H1 (cell line): ENCODE measurements around the gene RIN1. TPM values are rescaled to one million over a fixed set of nuclear protein-coding genes. Genes with fewer than 3 reads are reported as not detected.

Experiments
- CTCF ChIA-PET: fragments of 300-600 bp; sonication (Branson Sonifier 250); formaldehyde crosslinking; loops from one replicate; lab custom pipeline; 2021; ENCODE audit not compliant: partially characterized antibody; lab: Charles Lee
- POLR2A ChIA-PET: fragments of 300-600 bp; sonication (Branson Sonifier 250); formaldehyde crosslinking; loops from one replicate; lab custom pipeline; 2021; ENCODE audit warnings: inconsistent platforms; ENCODE audit not compliant: partially characterized antibody; lab: Charles Lee
- DNase-seq, 2 experiments: peaks; one replicate each; pipeline versions ENCODE4 v3.0.0 to v3.0.0-alpha.2; 2010 to 2022; ENCODE audit warnings: low spot score in 2 of 2, low read depth in 1 of 2, mixed read lengths in 1 of 2
- FAIRE-seq: peaks from 2 replicates; lab custom pipeline; 2011; peaks lifted over from hg19 to GRCh38; lab: Jason Lieb, UNC
- H2AFZ ChIP-seq: 2 replicates; pipeline ENCODE4 v1.8.1; 2012; ENCODE audit warnings: low read length, inconsistent platforms
- H2AK5ac ChIP-seq: 2 replicates; pipeline ENCODE4 v1.6.1; 2013; ENCODE audit warnings: low read depth, low read length
- H2BK120ac ChIP-seq: replicated peaks from 2 replicates; pipeline ENCODE3; 2013; ENCODE audit warnings: low read depth, low read length, inconsistent platforms
- H2BK12ac ChIP-seq: 2 replicates; pipeline ENCODE4 v1.6.1; 2013; ENCODE audit warnings: low read depth, low read length
- H2BK15ac ChIP-seq: 2 replicates; pipeline ENCODE4 v1.6.1; 2013; ENCODE audit warnings: low read length
- H2BK20ac ChIP-seq: 2 replicates; pipeline ENCODE4 v1.6.1; 2013; ENCODE audit warnings: low read length
- H2BK5ac ChIP-seq: 2 replicates; pipeline ENCODE4 v1.6.1; 2013; ENCODE audit warnings: low read depth, low read length
- H3K14ac ChIP-seq: 2 replicates; pipeline ENCODE4 v1.6.1; 2013; ENCODE audit warnings: inconsistent platforms; ENCODE audit not compliant: insufficient read length
- H3K18ac ChIP-seq: 2 replicates; pipeline ENCODE4 v1.6.1; 2013; ENCODE audit warnings: low read length; ENCODE audit errors: extremely low read depth
- H3K23ac ChIP-seq: 2 replicates; pipeline ENCODE4 v1.6.1; 2013; ENCODE audit warnings: inconsistent platforms; ENCODE audit not compliant: insufficient read length
- H3K23me2 ChIP-seq: 2 replicates; pipeline ENCODE4 v1.6.1; 2013; ENCODE audit warnings: low read depth, low read length
- H3K27ac ChIP-seq: 2 replicates; pipeline ENCODE4 v1.6.1; 2011; ENCODE audit warnings: low read depth, low read length, inconsistent platforms
- H3K27me3 ChIP-seq, 4 experiments: replicated peaks in 1 of 4; 1 replicate in 1 of 4; 2 replicates in 3 of 4; pipeline versions ENCODE4 v1.6.1 to v1.8.1; 2011 to 2013; ENCODE audit warnings: low read length in 3 of 4, mild to moderate bottlenecking in 3 of 4, inconsistent platforms in 2 of 4, mixed read lengths in 2 of 4, moderate library complexity in 1 of 4; ENCODE audit not compliant: control insufficient read depth in 3 of 4, insufficient read depth in 3 of 4; ENCODE audit errors: extremely low read depth in 1 of 4
- H3K36me3 ChIP-seq, 4 experiments: 2 replicates each; pipeline versions ENCODE4 v1.6.1 to v1.8.1; 2011 to 2013; ENCODE audit warnings: mild to moderate bottlenecking in 4 of 4, low read length in 3 of 4, moderate library complexity in 2 of 4, control low read depth in 1 of 4, inconsistent platforms in 1 of 4; ENCODE audit not compliant: insufficient read depth in 4 of 4, control insufficient read depth in 2 of 4
- H3K4ac ChIP-seq: replicated peaks from 2 replicates; pipeline ENCODE3; 2013; ENCODE audit warnings: low read length, low read depth, mixed read lengths, inconsistent platforms; ENCODE audit not compliant: insufficient read length
- H3K4me1 ChIP-seq, 4 experiments: replicated peaks in 1 of 4; 1 replicate in 1 of 4; 2 replicates in 3 of 4; pipeline versions ENCODE4 v1.6.1 to v1.8.1; 2011 to 2013; ENCODE audit warnings: low read length in 3 of 4, inconsistent platforms in 2 of 4, mixed read lengths in 1 of 4; ENCODE audit not compliant: insufficient read depth in 4 of 4, control insufficient read depth in 3 of 4
- H3K4me2 ChIP-seq, 2 experiments: 2 replicates each; pipeline versions ENCODE4 v1.6.1 to v1.8.1; 2011 to 2013; ENCODE audit warnings: low read depth in 2 of 2, low read length in 2 of 2, control low read depth in 1 of 2, inconsistent platforms in 1 of 2, mild to moderate bottlenecking in 1 of 2; ENCODE audit not compliant: insufficient read depth in 1 of 2
- H3K4me3 ChIP-seq, 4 experiments: fragments of 200-600, 300-600 bp in 1 of 4; sonication (generic), shearing (Covaris generic), sonication (Bioruptor Twin) in 1 of 4; 2 replicates each; pipeline versions ENCODE4 v1.5.1 to v1.8.1; 2011 to 2016; ENCODE audit warnings: low read length in 4 of 4, low read depth in 3 of 4, control low read depth in 2 of 4, inconsistent platforms in 2 of 4, mild to moderate bottlenecking in 2 of 4, mixed read lengths in 1 of 4, moderate library complexity in 1 of 4; ENCODE audit not compliant: insufficient read depth in 2 of 4; ENCODE audit errors: extremely low read depth in 1 of 4
- H3K56ac ChIP-seq: replicated peaks from 2 replicates; pipeline ENCODE3; 2013; ENCODE audit warnings: low read depth, mild to moderate bottlenecking, mixed read lengths, low read length, inconsistent platforms; ENCODE audit not compliant: insufficient read length
- H3K79me1 ChIP-seq: 2 replicates; pipeline ENCODE4 v1.6.1; 2013; ENCODE audit warnings: low read depth, low read length, control low read depth
- H3K79me2 ChIP-seq, 2 experiments: 2 replicates each; pipeline versions ENCODE4 v1.6.1 to v1.8.1; 2012 to 2013; ENCODE audit warnings: low read length in 2 of 2, mild to moderate bottlenecking in 2 of 2, inconsistent platforms in 1 of 2; ENCODE audit not compliant: insufficient read depth in 2 of 2, control insufficient read depth in 1 of 2
- H3K9ac ChIP-seq, 4 experiments: replicated peaks in 1 of 4; 1 replicate in 1 of 4; 2 replicates in 3 of 4; pipeline versions ENCODE4 v1.6.1 to v1.8.1; 2011 to 2013; ENCODE audit warnings: low read depth in 3 of 4, low read length in 3 of 4, control low read depth in 2 of 4, mild to moderate bottlenecking in 2 of 4, moderate library complexity in 2 of 4, inconsistent platforms in 1 of 4; ENCODE audit errors: extremely low read depth in 1 of 4
- H3K9me3 ChIP-seq, 2 experiments: 2 replicates each; pipeline versions ENCODE4 v1.6.1 to v1.8.1; 2012 to 2013; ENCODE audit warnings: mild to moderate bottlenecking in 2 of 2, moderate library complexity in 2 of 2, control low read depth in 1 of 2, inconsistent platforms in 1 of 2, low read depth in 1 of 2, low read length in 1 of 2, mixed read lengths in 1 of 2; ENCODE audit not compliant: insufficient read depth in 2 of 2
- H4K20me1 ChIP-seq, 2 experiments: replicated peaks in 1 of 2; 2 replicates each; pipeline versions ENCODE3 to v1.8.1; 2011 to 2013; ENCODE audit warnings: inconsistent platforms in 2 of 2, low read length in 2 of 2, mild to moderate bottlenecking in 1 of 2; ENCODE audit not compliant: insufficient read depth in 2 of 2, control insufficient read depth in 1 of 2
- H4K5ac ChIP-seq: 2 replicates; pipeline ENCODE4 v1.6.1; 2013; ENCODE audit warnings: low read length, low read depth, mixed read lengths, inconsistent platforms; ENCODE audit not compliant: insufficient read length
- H4K8ac ChIP-seq: 2 replicates; pipeline ENCODE4 v1.8.0; 2013; ENCODE audit warnings: mild to moderate bottlenecking, moderate library complexity, low read length, inconsistent platforms; ENCODE audit not compliant: insufficient read depth; ENCODE audit errors: extremely low read depth
- H4K91ac ChIP-seq: replicated peaks from 2 replicates; pipeline ENCODE3; 2013; ENCODE audit warnings: low read length, mixed read lengths, inconsistent platforms; ENCODE audit not compliant: insufficient read length
- ASH2L ChIP-seq: fragments of 200-600, 300-600 bp; sonication (generic); IDR thresholded peaks from one replicate; pipeline ENCODE4 v1.7.1; 2017; ENCODE audit warnings: low read length
- CTCF ChIP-seq, 3 experiments: IDR thresholded peaks; 1 replicate in 2 of 3; 2 replicates in 1 of 3; pipeline versions ENCODE4 v1.5.1 to v1.6.1; 2011; ENCODE audit warnings: low read length in 3 of 3, mild to moderate bottlenecking in 3 of 3, inconsistent platforms in 2 of 3, low read depth in 1 of 3, moderate library complexity in 1 of 3; ENCODE audit not compliant: insufficient read depth in 1 of 3; ENCODE audit errors: control extremely low read depth in 1 of 3
- GTF2F1 ChIP-seq: IDR thresholded peaks from 2 replicates; pipeline ENCODE4 v1.6.1; 2012; ENCODE audit warnings: low read depth, low read length, improper control_type of control experiment, borderline replicate concordance
- RBBP5 ChIP-seq: IDR thresholded peaks from 2 replicates; pipeline ENCODE4 v1.7.1; 2012; ENCODE audit warnings: low read depth, mild to moderate bottlenecking, inconsistent platforms, low read length, moderate library complexity, borderline replicate concordance
- WGBS, 2 experiments: shearing (Covaris generic) in 1 of 2; methylation state at CpG; one replicate each; pipeline versions ENCODE4 v1.1.6 to v1.1.7; 2013 to 2015; ENCODE audit warnings: low lambda C conversion rate in 2 of 2, mixed read lengths in 2 of 2, inconsistent platforms in 1 of 2, low coverage in 1 of 2, missing lambda C conversion rate in 1 of 2; ENCODE audit not compliant: insufficient replicate concordance in 2 of 2, insufficient coverage in 1 of 2, insufficient read length in 1 of 2; ENCODE audit errors: extremely low coverage in 1 of 2, missing lambda C conversion rate in 1 of 2; 5-methylcytosine and 5-hydroxymethylcytosine counted together
- polyA plus RNA-seq, 7 experiments: library from polyadenylated mRNA; depleted of rRNA in 3 of 7; stranded (reverse) in 5 of 7; unstranded in 2 of 7; fragments of >200 nt in 5 of 7; fragments of 200-250 nt in 2 of 7; gene quantifications; 1 replicate in 5 of 7; 2 replicates in 1 of 7; 4 replicates in 1 of 7; pipeline versions ENCODE4 v1.2.1 to v1.2.3, GENCODE V29; 2011 to 2013; ENCODE audit warnings: missing spikeins in 2 of 7, mixed read lengths in 2 of 7
- total RNA-seq: library from RNA; stranded (reverse); fragmentation: NEBNext Ultra II Directional; extraction: Animal tissue kit (Norgen Biotek cat#: 25700); gene quantifications from 2 replicates; pipeline ENCODE4 v1.2.1, GENCODE V29; 2021

Gene RIN1
- total and polyA plus RNA-seq, 2 of the 8 experiments (the other 6 are each of a cell fraction or from before 2014, with no cell fraction given): 2.5 to 5.4 TPM

GRCh38 chr11:66340596-66341501, 4.6 kb upstream of the RIN1 start:
- H2BK15ac ChIP-seq: no peak overlapping the region
- no peak overlapping the region; the same call in 1 of the 2 replicates for H2BK5ac ChIP-seq
- no peak overlapping the region for H2BK20ac ChIP-seq
- H4K8ac ChIP-seq: no peak overlapping the region
- H3K4me1 ChIP-seq: peaks cover 0 to 12% (median 10%) of the 10 kb centered on the region in 4 experiments; a peak in 6 of 7 replicates
- no peak overlapping the region for H2BK12ac ChIP-seq
- FAIRE-seq (no peak), DNase-seq (no peak)
- CTCF ChIA-PET: interaction anchor here (0.7 to 4.6 kb wide), 11 partner anchors 19 to 450 kb away, joined by 3 to 55 read pairs (median 3); partner anchors contain the start of genes CD248, TMEM151A and YIF1A
- WGBS, 2 experiments: 92% methylated on average over 27 of the region's 28 CpGs; no CpG with 5 or more reads in 1 of the 2 experiments
- no peak overlapping the region for H3K56ac ChIP-seq
- no peak overlapping the region for H2AK5ac ChIP-seq
- peaks cover 3 to 8% of the 10 kb centered on the region in 2 experiments for H4K20me1 ChIP-seq
- H3K79me2 ChIP-seq: peaks cover 0 to 14% of the 10 kb centered on the region in 2 experiments; a peak in 2 of 4 replicates
- no peak for TF ChIP-seq RBBP5
- TF ChIP-seq CTCF (IDR thresholded peaks at IDR 0.05; ENCODE audit: control extremely low read depth in 1 of 3, insufficient read depth in 1 of 3, low read depth in 1 of 3, low read length in 3 of 3): 0 out of 4 replicates have a peak, but pooled peaks of 1 of the 3 experiments have one; percentile 1
- no peak for TF ChIP-seq ASH2L
- no peak for TF ChIP-seq GTF2F1
- no peak overlapping the region for H3K27ac ChIP-seq
- H3K23ac ChIP-seq: no peak overlapping the region
- no peak overlapping the region for H3K4me2 ChIP-seq
- peaks cover 9% of the 10 kb centered on the region; the same call in 1 of the 2 replicates for H3K23me2 ChIP-seq
- H2BK120ac ChIP-seq: no peak overlapping the region
- H3K18ac ChIP-seq: no peak overlapping the region
- no peaks in the 10 kb centered on the region for H3K9me3 ChIP-seq
- no peaks in the 10 kb centered on the region for H3K27me3 ChIP-seq
- no peak overlapping the region for H3K9ac ChIP-seq
- no peak overlapping the region for H3K14ac ChIP-seq
- no peak overlapping the region for H4K5ac ChIP-seq
- no peak overlapping the region for H2AFZ ChIP-seq
- peaks cover 3% of the 10 kb centered on the region for H3K79me1 ChIP-seq
- POLR2A ChIA-PET: interaction anchor here (0.8 to 28.7 kb wide), 8 partner anchors 8 to 58 kb away, joined by 3 to 487 read pairs (median 3); partner anchors contain the start of gene SLC29A2
- no peak overlapping the region for H4K91ac ChIP-seq
- H3K4me3 ChIP-seq: no peak overlapping the region
- H3K36me3 ChIP-seq: peaks cover 6 to 12% (median 9%) of the 10 kb centered on the region in 4 experiments; a peak in 4 of 8 replicates
- no peak overlapping the region for H3K4ac ChIP-seq
